Measurements from ENCODE around the gene OCIAD1. TPM values are rescaled to one million over a fixed set of nuclear protein-coding genes. Genes with fewer than 3 reads are reported as not detected.

Gene OCIAD1
- total RNA-seq, 1 experiment from 2014 or later, result 133 TPM

- CTCF ChIA-PET, result no interaction called here
- H3K4me3 Mint-ChIP-seq (ENCODE audit: unreplicated experiment), result no peak overlapping the region
- no peak overlapping the region for H3K27ac Mint-ChIP-seq (ENCODE audit: unreplicated experiment)
- TF ChIP-seq, protein P1, sequence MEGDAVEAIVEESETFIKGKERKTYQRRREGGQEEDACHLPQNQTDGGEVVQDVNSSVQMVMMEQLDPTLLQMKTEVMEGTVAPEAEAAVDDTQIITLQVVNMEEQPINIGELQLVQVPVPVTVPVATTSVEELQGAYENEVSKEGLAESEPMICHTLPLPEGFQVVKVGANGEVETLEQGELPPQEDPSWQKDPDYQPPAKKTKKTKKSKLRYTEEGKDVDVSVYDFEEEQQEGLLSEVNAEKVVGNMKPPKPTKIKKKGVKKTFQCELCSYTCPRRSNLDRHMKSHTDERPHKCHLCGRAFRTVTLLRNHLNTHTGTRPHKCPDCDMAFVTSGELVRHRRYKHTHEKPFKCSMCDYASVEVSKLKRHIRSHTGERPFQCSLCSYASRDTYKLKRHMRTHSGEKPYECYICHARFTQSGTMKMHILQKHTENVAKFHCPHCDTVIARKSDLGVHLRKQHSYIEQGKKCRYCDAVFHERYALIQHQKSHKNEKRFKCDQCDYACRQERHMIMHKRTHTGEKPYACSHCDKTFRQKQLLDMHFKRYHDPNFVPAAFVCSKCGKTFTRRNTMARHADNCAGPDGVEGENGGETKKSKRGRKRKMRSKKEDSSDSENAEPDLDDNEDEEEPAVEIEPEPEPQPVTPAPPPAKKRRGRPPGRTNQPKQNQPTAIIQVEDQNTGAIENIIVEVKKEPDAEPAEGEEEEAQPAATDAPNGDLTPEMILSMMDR (IDR thresholded peaks at IDR 0.05; ENCODE audit: insufficient read depth in 1 of 2, low read depth in 1 of 2, low read length in 1 of 2, severe bottlenecking in 1 of 2, unreplicated experiment in 1 of 2), result no peak
- H3K4me3 ChIP-seq (ENCODE audit: low read depth, low read length), result no peak overlapping the region
- intact Hi-C loops (cut with micrococcal nuclease; ENCODE audit: unreplicated experiment), result no loop called here
- peaks cover 48% of the 10 kb centered on the region for H3K36me3 Mint-ChIP-seq (ENCODE audit: insufficient read depth, unreplicated experiment)
- POLR2A ChIA-PET, result no interaction called here
- H3K9me3 ChIP-seq, result no peaks in the 10 kb centered on the region
- DNase-seq, result no peak
- H3K36me3 ChIP-seq (ENCODE audit: control insufficient read depth, insufficient read depth, low read length), result peaks cover 1% of the 10 kb centered on the region; the same call in 1 of the 2 replicates
- no peaks in the 10 kb centered on the region for H3K4me1 Mint-ChIP-seq (ENCODE audit: low read depth, unreplicated experiment)
- H3K27me3 ChIP-seq (replicated peaks; ENCODE audit: control insufficient read depth, insufficient read depth, low read length), result no peaks in the 10 kb centered on the region
- H3K9me3 Mint-ChIP-seq (ENCODE audit: unreplicated experiment), result no peaks in the 10 kb centered on the region
- BruUV-seq (replicated peaks), result no TSS peak
- no peaks in the 10 kb centered on the region for H3K27me3 Mint-ChIP-seq (ENCODE audit: insufficient read depth, unreplicated experiment)
- no peaks in the 10 kb centered on the region for H3K4me1 ChIP-seq
These were observed 24.1 kb downstream of the OCIAD1 start for GRCh38 chr4:48854982-48855381.

- no peaks in the 10 kb centered on the region for H3K27me3 ChIP-seq (replicated peaks; ENCODE audit: control insufficient read depth, insufficient read depth, low read length)
- no peak overlapping the region for H3K4me3 ChIP-seq (ENCODE audit: low read depth, low read length)
- peaks cover 30% of the 10 kb centered on the region for H3K36me3 Mint-ChIP-seq (ENCODE audit: insufficient read depth, unreplicated experiment)
- H3K27me3 Mint-ChIP-seq (ENCODE audit: insufficient read depth, unreplicated experiment), result no peaks in the 10 kb centered on the region
- TF ChIP-seq, protein P1 (IDR thresholded peaks at IDR 0.05; ENCODE audit: insufficient read depth in 1 of 2, low read depth in 1 of 2, low read length in 1 of 2, severe bottlenecking in 1 of 2, unreplicated experiment in 1 of 2), result no peak
- POLR2A ChIA-PET, result no interaction called here
- no peaks in the 10 kb centered on the region for H3K4me1 Mint-ChIP-seq (ENCODE audit: low read depth, unreplicated experiment)
- CTCF ChIA-PET, result no interaction called here
- intact Hi-C loops (cut with micrococcal nuclease; ENCODE audit: unreplicated experiment), result no loop called here
- no peak overlapping the region for H3K27ac Mint-ChIP-seq (ENCODE audit: unreplicated experiment)
- no peaks in the 10 kb centered on the region for H3K4me1 ChIP-seq
- BruUV-seq (replicated peaks), result no TSS peak
- DNase-seq, result no peak
- H3K36me3 ChIP-seq (ENCODE audit: control insufficient read depth, insufficient read depth, low read length), result no peaks in the 10 kb centered on the region
- no peaks in the 10 kb centered on the region for H3K9me3 ChIP-seq
- no peak overlapping the region for H3K4me3 Mint-ChIP-seq (ENCODE audit: unreplicated experiment)
- no peaks in the 10 kb centered on the region for H3K9me3 Mint-ChIP-seq (ENCODE audit: unreplicated experiment)
These were observed 27.2 kb downstream of the OCIAD1 start for GRCh38 chr4:48858130-48858529.

DNA sequence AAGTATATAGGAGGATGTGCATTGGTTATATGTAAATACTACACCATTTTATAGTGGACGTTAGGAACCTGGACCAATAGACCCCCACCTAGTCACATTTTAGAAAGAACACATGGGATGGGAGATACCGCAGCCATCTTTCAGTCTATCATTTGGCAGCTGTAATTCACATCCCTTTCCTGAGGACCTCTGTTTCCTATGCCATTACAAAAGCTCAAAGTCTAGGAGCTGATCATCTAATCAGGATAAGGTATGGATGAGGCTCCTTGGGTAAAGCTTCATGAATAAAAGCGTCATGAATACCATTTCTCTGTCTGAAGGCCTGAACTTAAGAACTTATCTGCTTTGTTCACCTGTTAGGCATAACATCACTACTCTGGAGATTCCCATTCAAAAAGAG, 31.1 kb downstream of the OCIAD1 start:
- Mint-ChIP-seq H3K36me3 (ENCODE audit: insufficient read depth, unreplicated experiment) (peaks cover 21% of the 10 kb centered on the region), H3K4me3 (ENCODE audit: unreplicated experiment) (no peak overlapping the region), H3K4me1 (ENCODE audit: low read depth, unreplicated experiment) (no peaks in the 10 kb centered on the region), H3K27me3 (ENCODE audit: insufficient read depth, unreplicated experiment) (no peaks in the 10 kb centered on the region), H3K9me3 (ENCODE audit: unreplicated experiment) (peaks cover 11% of the 10 kb centered on the region), H3K27ac (ENCODE audit: unreplicated experiment) (no peak overlapping the region)
- CTCF ChIA-PET, result no interaction called here
- intact Hi-C loops (cut with micrococcal nuclease; ENCODE audit: unreplicated experiment), result no loop called here
- Histone ChIP-seq H3K9me3 (peaks cover 6% of the 10 kb centered on the region; the same call in 1 of the 2 replicates), H3K36me3 (ENCODE audit: control insufficient read depth, insufficient read depth, low read length) (no peaks in the 10 kb centered on the region), H3K27me3 (replicated peaks; ENCODE audit: control insufficient read depth, insufficient read depth, low read length) (no peaks in the 10 kb centered on the region), H3K4me1 (no peaks in the 10 kb centered on the region), H3K4me3 (ENCODE audit: low read depth, low read length) (no peak overlapping the region)
- no TSS peak for BruUV-seq (replicated peaks)
- POLR2A ChIA-PET, result no interaction called here
- DNase-seq, result no peak
- TF ChIP-seq, protein P1 (IDR thresholded peaks at IDR 0.05; ENCODE audit: insufficient read depth in 1 of 2, low read depth in 1 of 2, low read length in 1 of 2, severe bottlenecking in 1 of 2, unreplicated experiment in 1 of 2), result no peak
